ENCODE data around the gene WDR82. TPM values are rescaled to one million over a fixed set of nuclear protein-coding genes. Genes with fewer than 3 reads are reported as not detected.

Gene WDR82
- total RNA-seq, 1 donor, result 58.3 TPM

- H3K4me2 ChIP-seq (ENCODE audit: insufficient read depth, low read length), result no peak overlapping the region
- H2AFZ ChIP-seq (ENCODE audit: low read length), result no peak overlapping the region
- peaks cover 9% of the 10 kb centered on the region for H4K20me1 ChIP-seq (ENCODE audit: insufficient read depth, low read length)
- no peaks in the 10 kb centered on the region for H3K27me3 ChIP-seq (ENCODE audit: insufficient read depth, low read length)
- H3K36me3 ChIP-seq (ENCODE audit: insufficient read depth, low read length), result no peaks in the 10 kb centered on the region
- no peaks in the 10 kb centered on the region for H3K9me3 ChIP-seq (ENCODE audit: low read depth, low read length)
- DNase-seq (ENCODE audit: insufficient read length, low spot score, missing footprints), result no peak
- H3K27ac ChIP-seq (ENCODE audit: low read depth, low read length), result no peak overlapping the region
- TF ChIP-seq, protein P1, sequence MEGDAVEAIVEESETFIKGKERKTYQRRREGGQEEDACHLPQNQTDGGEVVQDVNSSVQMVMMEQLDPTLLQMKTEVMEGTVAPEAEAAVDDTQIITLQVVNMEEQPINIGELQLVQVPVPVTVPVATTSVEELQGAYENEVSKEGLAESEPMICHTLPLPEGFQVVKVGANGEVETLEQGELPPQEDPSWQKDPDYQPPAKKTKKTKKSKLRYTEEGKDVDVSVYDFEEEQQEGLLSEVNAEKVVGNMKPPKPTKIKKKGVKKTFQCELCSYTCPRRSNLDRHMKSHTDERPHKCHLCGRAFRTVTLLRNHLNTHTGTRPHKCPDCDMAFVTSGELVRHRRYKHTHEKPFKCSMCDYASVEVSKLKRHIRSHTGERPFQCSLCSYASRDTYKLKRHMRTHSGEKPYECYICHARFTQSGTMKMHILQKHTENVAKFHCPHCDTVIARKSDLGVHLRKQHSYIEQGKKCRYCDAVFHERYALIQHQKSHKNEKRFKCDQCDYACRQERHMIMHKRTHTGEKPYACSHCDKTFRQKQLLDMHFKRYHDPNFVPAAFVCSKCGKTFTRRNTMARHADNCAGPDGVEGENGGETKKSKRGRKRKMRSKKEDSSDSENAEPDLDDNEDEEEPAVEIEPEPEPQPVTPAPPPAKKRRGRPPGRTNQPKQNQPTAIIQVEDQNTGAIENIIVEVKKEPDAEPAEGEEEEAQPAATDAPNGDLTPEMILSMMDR (IDR thresholded peaks at IDR 0.05; ENCODE audit: extremely low read depth, low read depth, low read length), result no peak
- peaks cover 12% of the 10 kb centered on the region for H3K4me1 ChIP-seq (ENCODE audit: insufficient read depth, low read length)
- H3K79me2 ChIP-seq (ENCODE audit: insufficient read depth, low read length), result no peaks in the 10 kb centered on the region
- no peak overlapping the region for H3K4me3 ChIP-seq (ENCODE audit: insufficient read depth, low read length)
These were observed 24.1 kb upstream of the WDR82 start for GRCh38 chr3:52302426-52303145.

- Histone ChIP-seq H3K36me3 (ENCODE audit: insufficient read depth, low read length) (no peaks in the 10 kb centered on the region), H3K27me3 (ENCODE audit: insufficient read depth, low read length) (no peaks in the 10 kb centered on the region), H3K4me3 (ENCODE audit: insufficient read depth, low read length) (no peak overlapping the region), H4K20me1 (ENCODE audit: insufficient read depth, low read length) (peaks cover 11% of the 10 kb centered on the region), H3K9me3 (ENCODE audit: low read depth, low read length) (no peaks in the 10 kb centered on the region), H3K4me2 (ENCODE audit: insufficient read depth, low read length) (peak overlapping the region; percentile 13), H3K27ac (ENCODE audit: low read depth, low read length) (no peak overlapping the region), H2AFZ (ENCODE audit: low read length) (no peak overlapping the region), H3K4me1 (ENCODE audit: insufficient read depth, low read length) (peaks cover 12% of the 10 kb centered on the region), H3K79me2 (ENCODE audit: insufficient read depth, low read length) (no peaks in the 10 kb centered on the region)
- DNase-seq (ENCODE audit: insufficient read length, low spot score, missing footprints), result peak; percentile 92
- TF ChIP-seq, protein P1 (IDR thresholded peaks at IDR 0.05; ENCODE audit: extremely low read depth, low read depth, low read length), result no peak
These were observed 21.6 kb upstream of the WDR82 start for GRCh38 chr3:52299879-52300611.

DNA sequence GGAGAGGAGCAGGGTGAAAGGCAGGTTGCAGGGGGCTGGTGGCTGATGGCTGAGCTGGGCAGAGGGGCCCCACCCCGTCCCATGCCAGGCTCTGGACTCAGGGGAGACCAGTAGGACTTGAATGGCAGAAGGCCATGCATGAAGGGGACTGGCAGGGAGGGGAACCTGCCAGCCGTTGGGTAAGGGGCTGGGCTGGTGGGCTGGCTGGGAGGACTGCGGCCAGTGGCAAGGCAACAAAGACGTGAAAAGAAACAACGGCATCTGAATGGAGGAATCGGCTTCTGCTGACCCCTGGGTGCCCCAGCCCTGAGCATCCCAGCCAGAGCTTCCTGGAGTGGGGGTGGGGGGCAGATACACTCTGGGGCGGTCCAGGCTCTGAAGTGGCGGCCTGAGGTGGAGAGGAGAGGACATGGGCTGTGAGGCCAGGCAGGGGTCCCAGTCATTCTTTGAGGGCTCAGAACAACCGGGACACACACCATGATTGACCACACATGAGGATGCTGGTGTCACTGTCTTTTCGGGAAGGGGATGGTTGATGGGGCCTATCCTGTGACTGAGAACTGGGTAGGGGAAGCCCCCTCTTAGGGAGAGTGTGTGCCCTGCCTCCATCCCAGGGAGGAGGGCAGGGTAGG is 20.9 kb upstream of the WDR82 start:
- peaks cover 11% of the 10 kb centered on the region for H4K20me1 ChIP-seq (ENCODE audit: insufficient read depth, low read length)
- peaks cover 12% of the 10 kb centered on the region for H3K4me1 ChIP-seq (ENCODE audit: insufficient read depth, low read length)
- no peaks in the 10 kb centered on the region for H3K9me3 ChIP-seq (ENCODE audit: low read depth, low read length)
- TF ChIP-seq, protein P1 (IDR thresholded peaks at IDR 0.05; ENCODE audit: extremely low read depth, low read depth, low read length), result no peak
- no peaks in the 10 kb centered on the region for H3K79me2 ChIP-seq (ENCODE audit: insufficient read depth, low read length)
- no peak overlapping the region for H3K27ac ChIP-seq (ENCODE audit: low read depth, low read length)
- H3K27me3 ChIP-seq (ENCODE audit: insufficient read depth, low read length), result no peaks in the 10 kb centered on the region
- no peaks in the 10 kb centered on the region for H3K36me3 ChIP-seq (ENCODE audit: insufficient read depth, low read length)
- no peak overlapping the region for H3K4me3 ChIP-seq (ENCODE audit: insufficient read depth, low read length)
- DNase-seq (ENCODE audit: insufficient read length, low spot score, missing footprints), result peak; percentile 84
- no peak overlapping the region for H3K4me2 ChIP-seq (ENCODE audit: insufficient read depth, low read length)
- H2AFZ ChIP-seq (ENCODE audit: low read length), result no peak overlapping the region
